PFSK-1 (cell line): ENCODE results near the gene POLR3E.

Source experiments
- POLR2AphosphoS5 ChIP-seq: IDR thresholded peaks from 2 replicates; pipeline ENCODE4 v1.6.1; 2012; ENCODE audit warnings: low read depth, mild to moderate bottlenecking, control low read depth, low read length, moderate library complexity
- TAF1 ChIP-seq: IDR thresholded peaks from 2 replicates; pipeline ENCODE4 v1.6.1; 2012; ENCODE audit warnings: low read length, control low read depth, borderline replicate concordance; ENCODE audit not compliant: insufficient read depth
- TF ChIP-seq, protein P1 (sequence below), 2 experiments: IDR thresholded peaks; 2 replicates each; pipeline versions ENCODE4 v1.6.1 to v1.8.0; 2011 to 2012; ENCODE audit warnings: low read depth in 2 of 2, low read length in 2 of 2, control low read depth in 1 of 2, inconsistent platforms in 1 of 2, mild to moderate bottlenecking in 1 of 2, moderate library complexity in 1 of 2; ENCODE audit not compliant: insufficient read depth in 1 of 2

- TF ChIP-seq TAF1 (no peak), POLR2AphosphoS5 (no peak)
- TF ChIP-seq, protein P1, sequence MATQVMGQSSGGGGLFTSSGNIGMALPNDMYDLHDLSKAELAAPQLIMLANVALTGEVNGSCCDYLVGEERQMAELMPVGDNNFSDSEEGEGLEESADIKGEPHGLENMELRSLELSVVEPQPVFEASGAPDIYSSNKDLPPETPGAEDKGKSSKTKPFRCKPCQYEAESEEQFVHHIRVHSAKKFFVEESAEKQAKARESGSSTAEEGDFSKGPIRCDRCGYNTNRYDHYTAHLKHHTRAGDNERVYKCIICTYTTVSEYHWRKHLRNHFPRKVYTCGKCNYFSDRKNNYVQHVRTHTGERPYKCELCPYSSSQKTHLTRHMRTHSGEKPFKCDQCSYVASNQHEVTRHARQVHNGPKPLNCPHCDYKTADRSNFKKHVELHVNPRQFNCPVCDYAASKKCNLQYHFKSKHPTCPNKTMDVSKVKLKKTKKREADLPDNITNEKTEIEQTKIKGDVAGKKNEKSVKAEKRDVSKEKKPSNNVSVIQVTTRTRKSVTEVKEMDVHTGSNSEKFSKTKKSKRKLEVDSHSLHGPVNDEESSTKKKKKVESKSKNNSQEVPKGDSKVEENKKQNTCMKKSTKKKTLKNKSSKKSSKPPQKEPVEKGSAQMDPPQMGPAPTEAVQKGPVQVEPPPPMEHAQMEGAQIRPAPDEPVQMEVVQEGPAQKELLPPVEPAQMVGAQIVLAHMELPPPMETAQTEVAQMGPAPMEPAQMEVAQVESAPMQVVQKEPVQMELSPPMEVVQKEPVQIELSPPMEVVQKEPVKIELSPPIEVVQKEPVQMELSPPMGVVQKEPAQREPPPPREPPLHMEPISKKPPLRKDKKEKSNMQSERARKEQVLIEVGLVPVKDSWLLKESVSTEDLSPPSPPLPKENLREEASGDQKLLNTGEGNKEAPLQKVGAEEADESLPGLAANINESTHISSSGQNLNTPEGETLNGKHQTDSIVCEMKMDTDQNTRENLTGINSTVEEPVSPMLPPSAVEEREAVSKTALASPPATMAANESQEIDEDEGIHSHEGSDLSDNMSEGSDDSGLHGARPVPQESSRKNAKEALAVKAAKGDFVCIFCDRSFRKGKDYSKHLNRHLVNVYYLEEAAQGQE (IDR thresholded peaks at IDR 0.05; ENCODE audit: insufficient read depth in 1 of 2, low read depth in 2 of 2, low read length in 2 of 2), result no peak
These were observed 12.6 kb upstream of the POLR3E start for GRCh38 chr16:22284637-22285036.
